ENCODE results near the gene VPS45.
"Not testable (repeated sequence)": the region's sequence is repeated elsewhere in the genome, so short reads cannot be mapped to it uniquely, and the experiment has no call there.

GRCh38 chr1:150146016-150146415, 78.4 kb downstream of the VPS45 start:
- TF ChIP-seq MAX, CTCF (IDR thresholded peaks at IDR 0.05; ENCODE audit: low read depth, low read length): not testable (repeated sequence)

Measured in NB4 (cell line).